HepG2 (cell line): ENCODE measurements around the gene GGA3. TPM values are rescaled to one million over a fixed set of nuclear protein-coding genes. Genes with fewer than 3 reads are reported as not detected.
A peak's percentile ranks its signal among the peaks of the same experiment; 100 is the strongest.

Experiments used
- AHDC1 ChIP-seq: sonication (generic); formaldehyde crosslinking; IDR thresholded peaks from 2 replicates; pipeline ENCODE4 v1.5.1; 2020; ENCODE audit warnings: mild to moderate bottlenecking, missing genetic modification reagents, borderline replicate concordance
- DR1 ChIP-seq: sonication (generic); formaldehyde crosslinking; IDR thresholded peaks from 2 replicates; pipeline ENCODE4 v1.8.0; 2021; ENCODE audit warnings: mild to moderate bottlenecking, missing genetic modification reagents, inconsistent platforms
- FOSL2 ChIP-seq: sonication (generic); formaldehyde crosslinking; IDR thresholded peaks from 2 replicates; pipeline ENCODE4 v1.4.0; 2020; ENCODE audit warnings: missing genetic modification reagents
- HNRNPK ChIP-seq: fragments of 200-400 bp; formaldehyde crosslinking; IDR thresholded peaks from 2 replicates; pipeline ENCODE4 v1.6.1; 2018; ENCODE audit warnings: low read length, low read depth, moderate library complexity, mild to moderate bottlenecking; ENCODE audit not compliant: poor library complexity, severe bottlenecking
- IRX3 ChIP-seq: sonication (generic); formaldehyde crosslinking; IDR thresholded peaks from 2 replicates; pipeline ENCODE4 v1.8.1; 2023; ENCODE audit warnings: mild to moderate bottlenecking, low read depth, missing genetic modification reagents, borderline replicate concordance
- NONO ChIP-seq, 2 experiments: fragments of 450-650 bp in 1 of 2; sonication (generic) in 1 of 2; formaldehyde crosslinking in 1 of 2; IDR thresholded peaks in 1 of 2; conservative IDR thresholded peaks in 1 of 2; 2 replicates each; pipeline versions ENCODE4 v1.6.1 to v1.8.0; 2017 to 2022; ENCODE audit warnings: mild to moderate bottlenecking in 1 of 2, missing genetic modification reagents in 1 of 2, moderate library complexity in 1 of 2
- POLR2G ChIP-seq: fragments of 200-400 bp; formaldehyde crosslinking; IDR thresholded peaks from 2 replicates; pipeline ENCODE4 v1.6.1; 2018; ENCODE audit warnings: mild to moderate bottlenecking, low read depth, low read length, moderate library complexity
- SIN3A ChIP-seq: IDR thresholded peaks from 2 replicates; pipeline ENCODE4 v1.6.1; 2011; ENCODE audit warnings: low read depth, mild to moderate bottlenecking, control low read depth, low read length, borderline replicate concordance
- SMC3 ChIP-seq: IDR thresholded peaks from 2 replicates; pipeline ENCODE4 v1.6.1; 2011; ENCODE audit warnings: low read length, improper control_type of control experiment
- TBL1XR1 ChIP-seq: fragments of 150-350 bp; IDR thresholded peaks from 2 replicates; pipeline ENCODE4 v1.6.1; 2014; ENCODE audit warnings: borderline replicate concordance, low read length; ENCODE audit not compliant: partially characterized antibody
- TEF ChIP-seq: sonication (generic); formaldehyde crosslinking; IDR thresholded peaks from 2 replicates; pipeline ENCODE4 v1.5.0; 2020; ENCODE audit warnings: missing genetic modification reagents
- YEATS2 ChIP-seq: sonication (generic); formaldehyde crosslinking; IDR thresholded peaks from 2 replicates; pipeline ENCODE4 v1.4.0; 2020; ENCODE audit warnings: missing genetic modification reagents, borderline replicate concordance
- ZNF10 ChIP-seq: sonication (generic); formaldehyde crosslinking; IDR thresholded peaks from 2 replicates; pipeline ENCODE4 v1.4.0; 2020; ENCODE audit warnings: mild to moderate bottlenecking, low read depth, missing genetic modification reagents, borderline replicate concordance
- ZNF350 ChIP-seq: sonication (generic); formaldehyde crosslinking; IDR thresholded peaks from 2 replicates; pipeline ENCODE4 v1.4.0; 2020; ENCODE audit warnings: mild to moderate bottlenecking, low read depth, missing genetic modification reagents, borderline replicate concordance
- ZNF460 ChIP-seq: sonication (generic); formaldehyde crosslinking; IDR thresholded peaks from 2 replicates; pipeline ENCODE4 v1.5.1; 2020; ENCODE audit warnings: missing genetic modification reagents, mild to moderate bottlenecking, borderline replicate concordance
- ZNF567 ChIP-seq: sonication (generic); formaldehyde crosslinking; IDR thresholded peaks from 2 replicates; pipeline ENCODE4 v1.8.1; 2023; ENCODE audit warnings: mild to moderate bottlenecking, missing genetic modification reagents, borderline replicate concordance
- ZNF672 ChIP-seq: sonication (generic); formaldehyde crosslinking; IDR thresholded peaks from 2 replicates; pipeline ENCODE4 v1.8.1; 2022; ENCODE audit warnings: missing genetic modification reagents
- ZNF749 ChIP-seq: sonication (generic); formaldehyde crosslinking; IDR thresholded peaks from 2 replicates; pipeline ENCODE4 v1.8.0; 2022; ENCODE audit warnings: mild to moderate bottlenecking, missing genetic modification reagents, moderate library complexity, borderline replicate concordance
- ZNF784 ChIP-seq: sonication (generic); formaldehyde crosslinking; IDR thresholded peaks from 2 replicates; pipeline ENCODE4 v1.5.1; 2020; ENCODE audit warnings: missing genetic modification reagents, mild to moderate bottlenecking, borderline replicate concordance
- ZNF816 ChIP-seq: sonication (generic); formaldehyde crosslinking; IDR thresholded peaks from 2 replicates; pipeline ENCODE4 v1.8.0; 2022; ENCODE audit warnings: missing genetic modification reagents, mild to moderate bottlenecking, borderline replicate concordance
- polyA plus RNA-seq, 8 experiments: library from polyadenylated mRNA; depleted of rRNA in 3 of 8; stranded (reverse) in 7 of 8; unstranded in 1 of 8; fragments of >200 nt; fragmentation: Illumina TruSeq in 4 of 8; extraction: Trizol in 4 of 8; gene quantifications; 2 replicates each; pipeline versions ENCODE4 v1.2.1 to v1.2.3, GENCODE V29; 2011 to 2016; ENCODE audit warnings: low read depth in 4 of 8, missing spikeins in 1 of 8, mixed read lengths in 1 of 8; ENCODE audit not compliant: insufficient read depth in 1 of 8
- total RNA-seq, 5 experiments: library from RNA; depleted of rRNA; stranded (reverse); fragments of >200 nt; fragmentation: Illumina TruSeq; extraction: Trizol; gene quantifications; 2 replicates each; pipeline ENCODE4 v1.2.3, GENCODE V29; 2016; ENCODE audit warnings: low read depth in 1 of 5
- TF ChIP-seq, protein P1 (sequence below): sonication (generic); formaldehyde crosslinking; IDR thresholded peaks from 2 replicates; pipeline ENCODE4 v1.4.0; 2020; ENCODE audit warnings: mild to moderate bottlenecking, missing genetic modification reagents

The GGA3 gene
- total and polyA plus RNA-seq, 2 of the 13 experiments (the other 11 are each of a cell fraction or from before 2014, with no cell fraction given), result 28.4 to 43.7 TPM

DNA sequence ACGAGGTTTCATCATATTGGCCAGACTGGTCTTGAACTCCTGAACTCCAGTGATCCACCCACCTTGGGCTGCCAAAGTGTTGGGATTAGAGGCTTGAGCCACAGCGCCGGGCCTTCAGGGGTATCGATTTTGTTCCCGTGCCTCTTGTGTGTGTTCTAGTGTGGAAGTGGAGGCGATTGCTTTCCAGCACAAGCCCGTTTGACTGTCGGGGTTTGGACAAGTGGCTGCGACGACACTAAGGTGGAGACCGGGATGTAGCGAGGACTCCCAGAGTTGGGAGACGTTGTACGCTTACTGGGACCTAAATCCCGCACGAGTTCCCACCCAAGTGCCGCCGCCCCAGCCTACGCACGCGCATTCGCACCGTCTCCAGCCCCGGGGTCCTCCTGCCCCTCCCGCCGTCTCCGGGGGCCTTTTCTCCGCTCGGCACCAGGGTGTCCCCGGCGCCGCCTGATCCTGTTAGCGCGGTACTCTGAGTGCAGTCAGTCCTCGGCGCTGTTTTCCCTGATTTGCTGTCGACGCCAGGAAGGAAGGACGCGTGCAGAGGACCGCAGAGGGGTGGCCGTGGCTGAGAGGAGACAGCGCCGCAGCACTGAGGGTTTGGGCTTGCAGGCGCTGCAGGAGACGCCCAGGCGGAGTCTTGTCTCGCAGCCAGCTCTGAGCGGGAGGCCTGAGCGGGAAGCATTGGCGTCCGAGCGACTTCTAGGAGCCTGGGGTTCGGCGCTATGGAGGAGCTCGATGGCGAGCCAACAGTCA is 56.2 kb downstream of the GGA3 start, which contains the start of gene NUP85 (continued):
- TF ChIP-seq ZNF460 (peak; percentile 80; the same call in 1 of the 2 replicates), ZNF10 (CRISPR knock-in tag) (0 out of 2 replicates have a peak, but pooled peaks have one; percentile 66), YEATS2 (peak; percentile 99), ZNF672 (CRISPR knock-in tag) (no peak), NONO (IDR thresholded peaks at IDR 0.05) (no peak), NONO (CRISPR knock-in tag; conservative IDR thresholded peaks at IDR 0.05) (peak; percentile 81), ZNF784 (CRISPR knock-in tag) (peak; percentile 68; the same call in 1 of the 2 replicates), HNRNPK (no peak), SMC3 (no peak), ZNF567 (CRISPR knock-in tag) (peak; percentile 97; the same call in 1 of the 2 replicates), AHDC1 (CRISPR knock-in tag) (peak; percentile 81), SIN3A (peak; percentile 70), ZNF350 (CRISPR knock-in tag) (peak; percentile 98), FOSL2 (no peak), POLR2G (peak; percentile 96), TEF (CRISPR knock-in tag) (no peak), TBL1XR1 (no peak), ZNF816 (CRISPR knock-in tag) (peak; percentile 99), DR1 (CRISPR knock-in tag) (peak; percentile 95), IRX3 (no peak), ZNF749 (CRISPR knock-in tag) (no peak; the same call in 1 of the 2 replicates)
- TF ChIP-seq, protein P1, sequence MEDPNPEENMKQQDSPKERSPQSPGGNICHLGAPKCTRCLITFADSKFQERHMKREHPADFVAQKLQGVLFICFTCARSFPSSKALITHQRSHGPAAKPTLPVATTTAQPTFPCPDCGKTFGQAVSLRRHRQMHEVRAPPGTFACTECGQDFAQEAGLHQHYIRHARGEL (CRISPR knock-in tag), result 0 out of 2 replicates have a peak, but pooled peaks have one; percentile 39
